Measurements from ENCODE around the gene SMIM32. TPM values are rescaled to one million over a fixed set of nuclear protein-coding genes. Genes with fewer than 3 reads are reported as not detected.

The SMIM32 gene
- polyA plus RNA-seq, 12 donors: 0.07 to 0.24 (median 0.11) TPM; not detected in 7

- DNase-seq: no peak
Measured at GRCh38 chr5:136188859-136189258, 4.1 kb downstream of the SMIM32 start.

GRCh38 chr5:136186796-136187195 is 6.2 kb downstream of the SMIM32 start:
- DNase-seq: no peak

GRCh38 chr5:136185974-136186665 is 6.8 kb downstream of the SMIM32 start:
- DNase-seq: no peak

GRCh38 chr5:136182618-136183017 is 10.3 kb downstream of the SMIM32 start:
- no peak for DNase-seq

- DNase-seq: peak; percentile 41
Measured at GRCh38 chr5:136174021-136174659, 18.8 kb downstream of the SMIM32 start.

GRCh38 chr5:136169218-136169617 is 23.7 kb downstream of the SMIM32 start:
- no peak for DNase-seq

- no peak for DNase-seq
Measured at GRCh38 chr5:136166909-136167308, 26.1 kb downstream of the SMIM32 start.

GRCh38 chr5:136164226-136164625 is 28.7 kb downstream of the SMIM32 start:
- no peak for DNase-seq

GRCh38 chr5:136162008-136162407 is 31.0 kb downstream of the SMIM32 start:
- DNase-seq: no peak

GRCh38 chr5:136159457-136159856 is 33.5 kb downstream of the SMIM32 start:
- no peak for DNase-seq

GRCh38 chr5:136157514-136157913 is 35.4 kb downstream of the SMIM32 start:
- no peak for DNase-seq

- no peak for DNase-seq
Measured at GRCh38 chr5:136155761-136156160, 37.2 kb downstream of the SMIM32 start.

- no peak for DNase-seq
Measured at GRCh38 chr5:136155078-136155477, 37.9 kb downstream of the SMIM32 start.

- no peak for DNase-seq
Measured at GRCh38 chr5:136153581-136154236, 39.3 kb downstream of the SMIM32 start.

GRCh38 chr5:136149891-136150290 is 43.1 kb downstream of the SMIM32 start:
- no peak for DNase-seq

- no peak for DNase-seq
Measured at GRCh38 chr5:136147632-136148031, 45.3 kb downstream of the SMIM32 start.

GRCh38 chr5:136146201-136146600 is 46.8 kb downstream of the SMIM32 start:
- DNase-seq: no peak

GRCh38 chr5:136145030-136145429 is 47.9 kb downstream of the SMIM32 start:
- DNase-seq: no peak

- no peak for DNase-seq
Measured at GRCh38 chr5:136143763-136144162, 49.2 kb downstream of the SMIM32 start.

GRCh38 chr5:136143312-136143711 is 49.6 kb downstream of the SMIM32 start:
- DNase-seq: no peak

GRCh38 chr5:136141561-136141960 is 51.4 kb downstream of the SMIM32 start:
- no peak for DNase-seq
